Measurements from ENCODE around the gene MOCS1.

The MOCS1 gene

DNA sequence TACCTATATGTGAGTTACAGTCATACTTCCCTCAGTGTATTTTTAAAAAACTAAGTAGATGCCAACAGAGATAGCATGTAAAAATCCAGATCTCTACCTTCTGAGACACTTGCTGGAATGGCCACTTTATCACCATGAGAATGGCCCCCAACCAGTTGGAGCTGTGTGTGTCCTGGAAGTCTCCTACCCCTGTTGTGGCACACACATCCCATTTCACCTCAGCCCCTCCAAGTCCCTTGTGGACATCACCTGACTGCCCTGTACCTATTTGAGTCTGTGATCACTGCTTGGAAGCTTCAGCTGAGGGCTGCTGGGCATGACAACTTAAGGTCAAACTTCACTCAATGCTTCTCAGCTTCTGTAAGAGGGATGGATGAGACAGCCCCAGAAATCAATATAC, 24.1 kb downstream of the MOCS1 start:
- no peak overlapping the region for H3K27ac ChIP-seq (ENCODE audit: low read length, poor library complexity, severe bottlenecking)
- no peak overlapping the region for H4K8ac ChIP-seq (ENCODE audit: low read length)
- no peak overlapping the region for H2BK12ac ChIP-seq (ENCODE audit: low read length in 2 of 2)
- H3K23ac ChIP-seq (ENCODE audit: low read length in 2 of 2), result no peak overlapping the region
- no peak overlapping the region for H3K4me3 ChIP-seq (ENCODE audit: insufficient read depth in 1 of 2, low read depth in 1 of 2, low read length in 2 of 2)
- H3K4me2 ChIP-seq (ENCODE audit: low read length, poor library complexity, severe bottlenecking), result no peak overlapping the region
- no peak overlapping the region for H2BK15ac ChIP-seq (ENCODE audit: low read depth, poor library complexity, severe bottlenecking)
- H3K36me3 ChIP-seq (ENCODE audit: control insufficient read depth in 1 of 2, insufficient read depth in 2 of 2, low read depth in 1 of 2, low read length in 2 of 2), result peaks cover 52 to 58% of the 10 kb centered on the region in 2 experiments
- no peaks in the 10 kb centered on the region for H3K27me3 ChIP-seq (ENCODE audit: control insufficient read depth in 1 of 2, insufficient read depth in 1 of 2, low read length in 2 of 2)
- DNase-seq, result no peak
- no peak overlapping the region for H4K91ac ChIP-seq (ENCODE audit: low read length)
- H3K9me3 ChIP-seq (ENCODE audit: control insufficient read depth, low read length), result no peaks in the 10 kb centered on the region
- no peak overlapping the region for H3K4ac ChIP-seq (ENCODE audit: low read depth in 1 of 2, low read length in 2 of 2)
- no peak overlapping the region for H2BK120ac ChIP-seq (ENCODE audit: low read depth, low read length)
- H3K14ac ChIP-seq (ENCODE audit: low read length in 2 of 2), result no peak overlapping the region
- H3K18ac ChIP-seq (ENCODE audit: low read depth in 1 of 2, low read length in 2 of 2), result no peak overlapping the region
- H3K4me1 ChIP-seq (ENCODE audit: control insufficient read depth, insufficient read depth, low read depth, low read length), result peaks cover 2% of the 10 kb centered on the region
- H2BK5ac ChIP-seq (ENCODE audit: low read depth, low read length, poor library complexity, severe bottlenecking), result no peak overlapping the region
- no peak overlapping the region for H2AK5ac ChIP-seq (ENCODE audit: low read length, severe bottlenecking)
- H3K9ac ChIP-seq (ENCODE audit: low read length), result no peak overlapping the region
- no peak overlapping the region for H2AFZ ChIP-seq (ENCODE audit: low read depth, low read length)
- H3K79me1 ChIP-seq (replicated peaks; ENCODE audit: low read length, poor library complexity, severe bottlenecking), result no peaks in the 10 kb centered on the region

DNA sequence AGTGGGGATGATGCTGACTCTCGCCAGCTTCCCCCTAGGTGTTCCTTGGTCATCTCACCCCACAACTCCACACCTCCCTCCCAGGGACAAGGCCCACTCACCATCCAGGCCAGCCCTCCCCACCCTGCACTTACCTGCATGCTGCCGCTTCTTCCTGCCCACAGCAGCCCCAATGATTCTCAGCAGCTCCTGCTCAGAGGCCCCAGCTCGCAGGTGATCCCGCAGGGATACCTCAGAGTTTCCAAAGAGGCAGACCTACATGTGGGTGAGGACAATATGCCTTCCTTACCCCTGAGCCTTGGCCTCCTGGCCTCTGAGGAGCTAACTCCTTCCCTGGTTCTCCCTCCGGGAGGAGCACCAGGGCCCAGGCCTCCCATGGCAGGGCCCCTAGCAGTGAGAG, 24.6 kb downstream of the MOCS1 start:
- H3K79me1 ChIP-seq (replicated peaks; ENCODE audit: low read length, poor library complexity, severe bottlenecking), result no peaks in the 10 kb centered on the region
- no peak overlapping the region for H2AFZ ChIP-seq (ENCODE audit: low read depth, low read length)
- no peak overlapping the region for H3K4me2 ChIP-seq (ENCODE audit: low read length, poor library complexity, severe bottlenecking)
- no peak overlapping the region for H2BK5ac ChIP-seq (ENCODE audit: low read depth, low read length, poor library complexity, severe bottlenecking)
- H2AK5ac ChIP-seq (ENCODE audit: low read length, severe bottlenecking), result no peak overlapping the region
- no peak overlapping the region for H2BK12ac ChIP-seq (ENCODE audit: low read length in 2 of 2)
- no peak overlapping the region for H3K27ac ChIP-seq (ENCODE audit: low read length, poor library complexity, severe bottlenecking)
- H4K91ac ChIP-seq (ENCODE audit: low read length), result no peak overlapping the region
- H3K4ac ChIP-seq (ENCODE audit: low read depth in 1 of 2, low read length in 2 of 2), result no peak overlapping the region
- 96% methylated on average over 5 of the region's 5 CpGs for WGBS
- H3K27me3 ChIP-seq (ENCODE audit: control insufficient read depth in 1 of 2, insufficient read depth in 1 of 2, low read length in 2 of 2), result no peaks in the 10 kb centered on the region
- peaks cover 52 to 55% of the 10 kb centered on the region in 2 experiments for H3K36me3 ChIP-seq (ENCODE audit: control insufficient read depth in 1 of 2, insufficient read depth in 2 of 2, low read depth in 1 of 2, low read length in 2 of 2)
- no peak overlapping the region for H3K4me3 ChIP-seq (ENCODE audit: insufficient read depth in 1 of 2, low read depth in 1 of 2, low read length in 2 of 2)
- no peaks in the 10 kb centered on the region for H3K9me3 ChIP-seq (ENCODE audit: control insufficient read depth, low read length)
- peaks cover 2% of the 10 kb centered on the region for H3K4me1 ChIP-seq (ENCODE audit: control insufficient read depth, insufficient read depth, low read depth, low read length)
- H3K9ac ChIP-seq (ENCODE audit: low read length), result no peak overlapping the region
- no peak overlapping the region for H4K8ac ChIP-seq (ENCODE audit: low read length)
- H2BK15ac ChIP-seq (ENCODE audit: low read depth, poor library complexity, severe bottlenecking), result no peak overlapping the region
- H3K23ac ChIP-seq (ENCODE audit: low read length in 2 of 2), result no peak overlapping the region
- DNase-seq, result no peak
- no peak overlapping the region for H3K18ac ChIP-seq (ENCODE audit: low read depth in 1 of 2, low read length in 2 of 2)
- no peak overlapping the region for H3K14ac ChIP-seq (ENCODE audit: low read length in 2 of 2)
- H2BK120ac ChIP-seq (ENCODE audit: low read depth, low read length), result no peak overlapping the region

DNA sequence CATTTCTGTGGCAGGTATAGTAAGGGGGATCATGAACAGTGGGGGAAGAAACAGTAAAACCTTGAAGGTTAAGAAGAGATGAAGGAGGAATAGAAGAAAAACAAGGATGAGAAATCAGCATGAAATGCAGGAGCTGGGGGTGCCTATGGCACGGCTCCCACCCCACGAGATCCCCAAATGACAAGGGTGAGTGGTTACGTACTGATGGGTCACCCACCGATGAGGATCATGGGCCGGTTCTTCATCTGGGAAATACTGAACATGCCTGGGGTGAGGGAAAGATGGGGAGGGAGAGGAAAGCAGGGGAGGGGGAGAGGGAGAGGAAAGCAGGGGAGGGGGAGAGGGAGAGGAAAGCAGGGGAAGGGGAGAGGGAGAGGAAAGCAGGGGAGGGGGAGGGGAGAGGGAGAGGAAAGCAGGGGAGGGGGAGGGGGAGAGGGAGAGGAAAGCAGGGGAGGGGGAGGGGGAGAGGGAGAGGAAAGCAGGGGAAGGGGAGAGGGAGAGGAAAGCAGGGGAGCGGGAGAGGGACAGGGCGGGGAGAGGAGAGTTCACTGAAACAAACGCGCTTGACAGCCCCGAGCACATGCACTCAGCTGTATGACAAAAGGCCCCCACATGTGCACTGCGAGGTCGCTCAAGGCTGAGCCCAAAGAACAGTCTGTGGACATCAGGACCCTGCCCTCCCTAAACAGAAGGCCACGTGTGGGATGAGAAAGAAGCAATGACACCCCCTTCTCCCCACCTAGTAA, 25.3 kb downstream of the MOCS1 start:
- Histone ChIP-seq H3K9me3 (ENCODE audit: control insufficient read depth, low read length) (no peaks in the 10 kb centered on the region), H3K9ac (ENCODE audit: low read length) (no peak overlapping the region), H2BK120ac (ENCODE audit: low read depth, low read length) (no peak overlapping the region), H3K27me3 (ENCODE audit: control insufficient read depth in 1 of 2, insufficient read depth in 1 of 2, low read length in 2 of 2) (no peaks in the 10 kb centered on the region), H2BK12ac (ENCODE audit: low read length in 2 of 2) (no peak overlapping the region), H3K23ac (ENCODE audit: low read length in 2 of 2) (no peak overlapping the region), H2AK5ac (ENCODE audit: low read length, severe bottlenecking) (no peak overlapping the region), H3K4me1 (ENCODE audit: control insufficient read depth, insufficient read depth, low read depth, low read length) (no peaks in the 10 kb centered on the region), H3K4ac (ENCODE audit: low read depth in 1 of 2, low read length in 2 of 2) (no peak overlapping the region), H2BK5ac (ENCODE audit: low read depth, low read length, poor library complexity, severe bottlenecking) (no peak overlapping the region), H2AFZ (ENCODE audit: low read depth, low read length) (no peak overlapping the region), H3K4me3 (ENCODE audit: insufficient read depth in 1 of 2, low read depth in 1 of 2, low read length in 2 of 2) (no peak overlapping the region), H3K4me2 (ENCODE audit: low read length, poor library complexity, severe bottlenecking) (no peak overlapping the region), H4K8ac (ENCODE audit: low read length) (no peak overlapping the region), H2BK15ac (ENCODE audit: low read depth, poor library complexity, severe bottlenecking) (no peak overlapping the region), H3K36me3 (ENCODE audit: control insufficient read depth in 1 of 2, insufficient read depth in 2 of 2, low read depth in 1 of 2, low read length in 2 of 2) (peaks cover 48 to 58% of the 10 kb centered on the region in 2 experiments), H3K27ac (ENCODE audit: low read length, poor library complexity, severe bottlenecking) (no peak overlapping the region), H3K14ac (ENCODE audit: low read length in 2 of 2) (no peak overlapping the region), H3K79me1 (replicated peaks; ENCODE audit: low read length, poor library complexity, severe bottlenecking) (no peaks in the 10 kb centered on the region), H4K91ac (ENCODE audit: low read length) (no peak overlapping the region), H3K18ac (ENCODE audit: low read depth in 1 of 2, low read length in 2 of 2) (no peak overlapping the region)
- whole genome bisulfite sequencing, result 93% methylated on average over 11 of the region's 13 CpGs
- no peak for DNase-seq

GRCh38 chr6:39907871-39908575, 26.2 kb downstream of the MOCS1 start:
- WGBS, result 99% methylated on average over 5 of the region's 5 CpGs
- Histone ChIP-seq H3K14ac (ENCODE audit: low read length in 2 of 2) (no peak overlapping the region), H3K27me3 (ENCODE audit: control insufficient read depth in 1 of 2, insufficient read depth in 1 of 2, low read length in 2 of 2) (no peaks in the 10 kb centered on the region), H2BK5ac (ENCODE audit: low read depth, low read length, poor library complexity, severe bottlenecking) (no peak overlapping the region), H3K4me3 (ENCODE audit: insufficient read depth in 1 of 2, low read depth in 1 of 2, low read length in 2 of 2) (no peak overlapping the region), H4K91ac (ENCODE audit: low read length) (no peak overlapping the region), H3K4me2 (ENCODE audit: low read length, poor library complexity, severe bottlenecking) (no peak overlapping the region), H2AK5ac (ENCODE audit: low read length, severe bottlenecking) (no peak overlapping the region), H2BK15ac (ENCODE audit: low read depth, poor library complexity, severe bottlenecking) (no peak overlapping the region), H3K4me1 (ENCODE audit: control insufficient read depth, insufficient read depth, low read depth, low read length) (no peaks in the 10 kb centered on the region), H4K8ac (ENCODE audit: low read length) (no peak overlapping the region), H2BK12ac (ENCODE audit: low read length in 2 of 2) (no peak overlapping the region), H2AFZ (ENCODE audit: low read depth, low read length) (no peak overlapping the region), H3K23ac (ENCODE audit: low read length in 2 of 2) (no peak overlapping the region), H3K27ac (ENCODE audit: low read length, poor library complexity, severe bottlenecking) (no peak overlapping the region), H3K36me3 (ENCODE audit: control insufficient read depth in 1 of 2, insufficient read depth in 2 of 2, low read depth in 1 of 2, low read length in 2 of 2) (peaks cover 42 to 61% of the 10 kb centered on the region in 2 experiments), H2BK120ac (ENCODE audit: low read depth, low read length) (no peak overlapping the region), H3K18ac (ENCODE audit: low read depth in 1 of 2, low read length in 2 of 2) (no peak overlapping the region), H3K9me3 (ENCODE audit: control insufficient read depth, low read length) (no peaks in the 10 kb centered on the region), H3K9ac (ENCODE audit: low read length) (no peak overlapping the region), H3K4ac (ENCODE audit: low read depth in 1 of 2, low read length in 2 of 2) (no peak overlapping the region), H3K79me1 (replicated peaks; ENCODE audit: low read length, poor library complexity, severe bottlenecking) (no peaks in the 10 kb centered on the region)
- no peak for DNase-seq
